Sigmoid colon (tissue), 4 donors: ENCODE data around the gene NUMB.
"Not testable (repeated sequence)": the region's sequence is repeated elsewhere in the genome, so short reads cannot be mapped to it uniquely, and the experiment has no call there.

Experiments
- EP300 ChIP-seq, 4 donors: sonication (generic); formaldehyde crosslinking; IDR thresholded peaks; one replicate each; pipeline ENCODE4 v1.6.1; 2017; ENCODE audit warnings: antibody characterized with exemption in 4 of 4
- POLR2A ChIP-seq, 2 donors: fragments of 450-650 bp; IDR thresholded peaks; one replicate each; pipeline ENCODE4 v1.6.1; 2016; ENCODE audit warnings: antibody characterized with exemption in 2 of 2, mild to moderate bottlenecking in 2 of 2, moderate library complexity in 2 of 2
- POLR2AphosphoS5 ChIP-seq, 4 donors: sonication (generic); formaldehyde crosslinking; IDR thresholded peaks; one replicate each; pipeline ENCODE4 v1.6.1; 2017; ENCODE audit warnings: antibody characterized with exemption in 4 of 4
- TF ChIP-seq, protein P1 (sequence below), 4 experiments: fragments of 450-650 bp in 3 of 4; fragments of 200-600 bp in 1 of 4; IDR thresholded peaks; one replicate each; pipeline ENCODE4 v1.5.1; 2016 to 2019; ENCODE audit warnings: antibody characterized with exemption in 4 of 4, mild to moderate bottlenecking in 3 of 4, moderate library complexity in 2 of 4

GRCh38 chr14:73387860-73388259, 70.5 kb downstream of the NUMB start:
- TF ChIP-seq, protein P1, sequence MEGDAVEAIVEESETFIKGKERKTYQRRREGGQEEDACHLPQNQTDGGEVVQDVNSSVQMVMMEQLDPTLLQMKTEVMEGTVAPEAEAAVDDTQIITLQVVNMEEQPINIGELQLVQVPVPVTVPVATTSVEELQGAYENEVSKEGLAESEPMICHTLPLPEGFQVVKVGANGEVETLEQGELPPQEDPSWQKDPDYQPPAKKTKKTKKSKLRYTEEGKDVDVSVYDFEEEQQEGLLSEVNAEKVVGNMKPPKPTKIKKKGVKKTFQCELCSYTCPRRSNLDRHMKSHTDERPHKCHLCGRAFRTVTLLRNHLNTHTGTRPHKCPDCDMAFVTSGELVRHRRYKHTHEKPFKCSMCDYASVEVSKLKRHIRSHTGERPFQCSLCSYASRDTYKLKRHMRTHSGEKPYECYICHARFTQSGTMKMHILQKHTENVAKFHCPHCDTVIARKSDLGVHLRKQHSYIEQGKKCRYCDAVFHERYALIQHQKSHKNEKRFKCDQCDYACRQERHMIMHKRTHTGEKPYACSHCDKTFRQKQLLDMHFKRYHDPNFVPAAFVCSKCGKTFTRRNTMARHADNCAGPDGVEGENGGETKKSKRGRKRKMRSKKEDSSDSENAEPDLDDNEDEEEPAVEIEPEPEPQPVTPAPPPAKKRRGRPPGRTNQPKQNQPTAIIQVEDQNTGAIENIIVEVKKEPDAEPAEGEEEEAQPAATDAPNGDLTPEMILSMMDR (IDR thresholded peaks at IDR 0.05) = not testable (repeated sequence)
- not testable (repeated sequence) for TF ChIP-seq POLR2A, POLR2AphosphoS5, EP300 (IDR thresholded peaks at IDR 0.05)
